NCI-H82 treated with DMSO at 0.1 percent for 48 hours (cell line): ENCODE results near the gene TBX3.
"Not testable (repeated sequence)": the region's sequence is repeated elsewhere in the genome, so short reads cannot be mapped to it uniquely, and the experiment has no call there.

ENCODE experiments used
- DNase-seq: peaks from one replicate; lab custom pipeline; 2025; ENCODE audit not compliant: unreplicated experiment; lab: John Stamatoyannopoulos, UW

The TBX3 gene

DNA sequence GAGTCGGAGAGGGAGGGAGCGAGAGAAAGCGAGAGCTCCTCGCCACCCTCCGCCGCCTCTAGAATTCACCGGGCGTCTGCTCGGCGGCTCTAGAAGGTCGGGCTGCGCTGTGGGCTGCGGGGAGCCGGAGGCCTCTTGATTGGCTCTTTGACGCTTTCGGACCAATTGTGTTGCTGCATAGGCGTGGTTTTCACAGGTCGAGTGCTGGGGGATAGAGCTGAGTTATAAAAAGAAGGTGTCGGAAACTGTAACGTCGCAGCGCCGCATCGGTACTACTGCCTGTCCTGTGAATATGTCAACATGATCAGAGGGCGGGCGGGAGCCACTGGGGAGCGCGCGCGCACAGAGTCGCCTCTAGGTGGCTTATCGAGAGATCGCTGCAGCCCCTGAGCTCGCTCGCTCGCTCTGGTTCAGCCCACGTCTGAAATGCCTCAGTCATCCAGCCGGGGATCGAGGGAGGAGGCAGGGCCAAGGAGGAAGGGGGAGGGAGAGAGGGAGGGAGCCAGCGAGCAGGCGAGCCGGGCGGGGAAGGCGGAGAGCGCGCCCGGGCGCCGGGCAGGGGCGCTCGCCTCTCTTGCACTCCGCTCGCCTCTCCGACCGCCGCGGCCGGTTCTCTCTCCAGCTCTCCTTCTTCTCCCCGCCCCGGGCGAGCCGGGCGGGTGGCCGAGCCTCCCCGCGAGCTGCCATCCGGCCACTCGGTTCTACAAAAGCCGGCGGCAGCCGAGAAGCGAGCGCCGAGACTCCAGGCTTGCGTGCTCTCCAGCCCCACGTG lies at the start of gene TBX3:
TSS of gene TBX3 (minus strand) at position 78 of the 772 bp plus-strand sequence. CDS start 975 bp downstream, outside the sequence.
- peak; percentile 97 for DNase-seq

DNA sequence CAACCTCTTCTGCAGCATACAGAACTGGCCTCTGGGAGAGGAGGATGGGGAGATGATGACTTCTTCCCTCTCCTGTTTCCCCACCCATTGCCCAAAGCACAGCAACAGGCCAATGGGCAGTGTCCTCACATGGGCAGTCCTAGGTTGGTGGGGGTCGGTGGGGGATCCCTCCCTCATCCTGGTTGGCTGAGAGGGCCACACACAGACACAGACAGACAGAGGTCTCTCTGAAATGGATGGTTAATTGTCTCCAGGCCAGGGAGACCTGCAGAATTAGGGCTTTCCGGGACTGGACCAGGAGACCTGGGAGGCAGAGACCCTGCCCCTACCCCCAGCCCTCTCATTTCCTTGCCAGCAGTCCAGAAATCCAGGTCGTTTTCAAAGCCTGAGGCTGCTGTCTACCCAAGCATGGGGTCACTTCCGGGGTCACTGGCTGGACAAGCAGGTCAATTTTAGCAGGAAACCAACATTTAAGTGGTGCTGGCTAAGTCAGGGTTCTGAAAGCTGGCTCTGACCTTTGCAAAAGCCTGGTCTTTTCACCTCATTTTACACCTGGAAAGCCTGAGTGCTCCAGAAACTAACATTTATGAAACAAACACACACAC lies 48.6 kb upstream of the TBX3 start:
- no peak for DNase-seq

DNA sequence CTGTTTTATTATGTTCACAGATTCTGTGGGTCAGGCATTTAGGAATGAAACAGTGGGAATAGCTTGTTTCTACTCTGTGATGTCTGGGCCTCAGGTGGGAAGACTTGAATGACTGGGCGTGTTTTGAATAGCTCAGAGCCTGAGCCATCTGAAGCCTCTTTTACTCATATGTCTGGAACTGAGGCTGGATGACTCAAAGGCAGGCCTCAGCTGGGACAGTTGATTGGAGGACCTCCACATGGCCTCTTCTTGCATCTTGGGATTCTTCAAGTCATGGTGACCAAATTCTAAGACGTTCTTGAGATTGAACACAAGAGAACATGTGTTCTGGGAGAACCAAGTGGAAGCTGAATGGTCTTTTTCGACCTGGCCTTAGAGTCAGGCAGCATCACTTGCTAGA lies 45.8 kb upstream of the TBX3 start:
- DNase-seq = no peak

DNA sequence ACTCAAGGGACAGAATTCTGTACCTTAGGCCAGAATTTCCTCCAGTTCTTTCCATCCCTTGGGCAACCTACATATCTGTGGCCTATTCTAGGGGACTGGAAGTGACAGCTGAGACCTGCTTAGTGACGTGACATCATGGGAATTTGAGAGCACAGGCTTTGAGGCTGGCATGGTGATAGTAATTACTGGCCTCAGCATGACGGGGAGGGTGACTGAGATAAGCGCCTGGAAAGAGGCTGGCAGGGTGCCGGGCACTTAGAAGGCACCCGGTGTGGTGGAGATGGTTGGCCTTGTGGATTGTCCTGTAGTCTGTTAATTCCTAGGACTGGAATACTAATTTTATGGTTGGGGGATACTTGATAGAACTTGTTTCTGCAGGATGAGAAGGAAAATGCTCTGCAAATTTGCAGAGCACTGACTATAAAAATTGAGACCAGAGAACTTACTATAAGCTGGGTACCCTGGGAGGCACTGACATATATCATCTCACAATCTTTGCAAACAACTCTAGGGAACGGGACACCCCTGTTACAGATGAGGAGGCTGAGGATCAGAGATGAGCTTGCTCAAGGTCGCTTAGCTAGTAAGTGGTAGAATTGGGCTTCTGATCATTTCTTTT lies 42.2 kb upstream of the TBX3 start:
- DNase-seq = no peak

DNA sequence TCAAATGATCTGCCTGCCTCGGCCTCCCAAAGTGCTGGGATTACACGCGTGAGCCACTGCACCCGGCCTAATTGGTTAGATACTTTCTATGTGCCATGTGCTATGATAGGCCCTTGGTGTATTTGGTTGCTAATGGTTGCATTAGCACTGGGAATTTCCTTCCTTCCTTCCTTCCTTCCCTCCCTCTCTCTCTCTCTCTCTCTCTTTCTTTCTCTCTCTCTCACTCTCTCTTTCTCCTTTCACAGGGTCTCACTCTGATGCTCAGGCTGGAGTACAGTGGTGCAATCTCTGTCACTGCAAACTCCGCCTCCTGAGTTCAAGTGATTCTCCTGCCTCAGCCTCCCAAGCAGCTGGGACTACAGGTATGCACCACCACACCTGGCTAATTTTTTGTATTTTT lies 38.2 kb upstream of the TBX3 start:
- not testable (repeated sequence) for DNase-seq

DNA sequence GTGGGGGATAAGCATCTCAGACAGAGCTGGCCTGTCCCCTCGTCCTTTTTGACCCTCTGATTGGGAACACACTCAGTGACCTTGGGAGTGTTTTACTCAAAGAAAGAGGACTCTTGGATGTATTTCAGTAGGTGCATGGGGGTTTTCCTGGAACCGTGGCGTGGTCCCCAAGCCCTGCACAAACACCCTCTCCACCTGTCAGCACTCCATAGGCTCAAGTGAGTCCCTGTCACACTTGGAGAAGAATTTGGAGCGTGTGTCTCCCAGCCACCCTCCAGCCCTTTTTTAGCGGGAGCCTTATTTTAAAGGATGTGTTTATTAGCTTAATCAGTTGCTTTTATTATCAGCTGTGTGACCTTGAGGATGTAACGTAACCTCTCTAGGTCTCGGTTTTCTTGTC lies 37.3 kb upstream of the TBX3 start:
- DNase-seq = no peak

DNA sequence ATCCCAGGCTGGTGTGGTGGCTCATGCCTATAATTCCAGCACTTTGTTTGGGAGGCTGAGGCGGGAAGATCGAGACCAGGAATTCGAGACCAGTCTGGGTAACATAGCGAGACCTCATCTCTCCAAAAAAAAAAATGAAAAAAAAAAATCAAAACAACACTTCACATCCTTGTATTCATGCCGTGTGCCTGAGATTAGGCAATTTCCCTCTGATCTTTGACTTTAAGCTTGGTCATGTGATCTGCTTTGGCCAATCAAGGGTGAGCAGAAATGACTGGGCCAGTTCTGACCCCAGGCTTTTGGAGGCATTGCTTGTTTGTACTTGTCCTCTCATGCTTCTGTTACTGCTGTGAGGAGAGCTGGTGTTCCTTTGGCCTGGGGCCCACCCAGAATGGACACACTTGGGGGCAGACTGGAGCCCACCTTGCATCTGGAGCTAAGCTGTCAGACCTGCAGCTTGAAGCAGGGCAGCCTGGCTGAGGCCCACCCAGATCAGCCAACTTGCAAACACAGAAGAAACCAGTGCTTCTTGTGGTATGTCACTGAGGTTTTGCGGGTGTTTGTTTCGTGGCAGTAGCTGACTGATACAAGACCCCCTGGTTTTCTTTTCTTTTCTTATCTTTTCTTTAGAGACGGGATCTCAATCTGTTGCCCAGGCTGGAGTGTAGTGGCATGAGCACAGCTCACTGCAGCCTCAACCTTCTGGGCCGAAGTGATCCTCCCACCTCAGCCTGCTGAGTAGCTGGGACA lies 29.7 kb upstream of the TBX3 start:
- no peak for DNase-seq

DNA sequence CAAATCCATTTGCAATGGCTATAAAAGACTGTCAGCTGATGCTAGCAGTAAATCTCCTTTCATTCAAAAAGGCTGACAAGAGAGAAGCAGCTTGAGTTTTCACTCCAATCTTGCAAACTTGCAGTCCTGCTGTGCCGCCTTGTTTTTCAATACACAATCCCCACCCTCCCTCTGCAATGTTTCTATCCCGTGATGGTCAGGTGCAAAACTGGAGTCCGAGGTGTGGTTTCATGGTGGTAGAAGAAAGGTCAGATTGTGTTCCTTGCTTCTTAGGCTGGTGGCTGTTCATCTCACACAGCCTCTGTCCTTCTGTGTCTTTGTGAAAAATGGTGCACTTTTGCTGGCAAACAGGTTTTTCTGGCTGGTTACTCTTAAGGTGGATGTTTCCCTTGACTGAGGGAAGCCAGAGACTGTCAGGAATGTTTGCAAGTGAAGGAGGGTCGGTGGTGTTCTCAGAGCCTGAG lies 27.7 kb upstream of the TBX3 start:
- DNase-seq = no peak

DNA sequence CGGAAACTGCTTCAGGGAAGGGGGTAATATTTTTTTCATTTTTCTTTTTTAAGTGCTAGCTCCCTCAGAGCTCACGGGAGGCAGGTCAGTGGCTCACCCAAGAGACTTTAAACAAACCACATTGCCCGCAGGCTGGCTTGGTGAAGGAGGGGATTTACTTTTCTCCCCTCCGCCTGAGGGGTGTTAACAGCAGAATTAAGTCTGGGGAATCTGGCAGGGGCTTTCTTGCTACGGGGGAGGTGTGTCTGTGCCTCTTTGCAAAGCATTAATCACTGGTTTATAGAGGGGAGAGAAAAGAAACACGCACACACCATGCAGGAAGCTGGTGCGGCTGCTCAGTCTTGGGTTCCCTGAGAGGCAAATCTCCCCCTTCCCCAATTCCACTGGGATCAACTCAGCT lies 26.2 kb upstream of the TBX3 start:
- peak; percentile 61 for DNase-seq

DNA sequence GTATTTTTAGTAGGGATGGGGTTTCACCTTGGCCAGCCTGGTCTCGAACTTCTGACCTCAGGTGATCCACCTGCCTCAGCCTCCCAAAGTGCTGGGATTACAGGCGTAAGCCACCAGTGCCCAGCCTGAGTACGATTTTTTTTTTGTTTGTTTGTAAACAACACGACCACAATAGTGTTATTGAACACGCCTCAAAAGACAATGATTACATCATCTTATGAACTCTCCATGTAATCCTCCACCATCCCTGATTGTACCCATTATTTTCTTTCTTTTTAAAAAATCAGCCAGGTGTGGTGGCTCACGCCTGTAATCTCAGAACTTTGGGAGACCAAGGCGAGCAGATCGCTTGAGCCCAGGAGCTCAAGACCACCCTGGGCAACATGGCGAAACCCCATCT lies 25.1 kb upstream of the TBX3 start:
- DNase-seq = no peak

DNA sequence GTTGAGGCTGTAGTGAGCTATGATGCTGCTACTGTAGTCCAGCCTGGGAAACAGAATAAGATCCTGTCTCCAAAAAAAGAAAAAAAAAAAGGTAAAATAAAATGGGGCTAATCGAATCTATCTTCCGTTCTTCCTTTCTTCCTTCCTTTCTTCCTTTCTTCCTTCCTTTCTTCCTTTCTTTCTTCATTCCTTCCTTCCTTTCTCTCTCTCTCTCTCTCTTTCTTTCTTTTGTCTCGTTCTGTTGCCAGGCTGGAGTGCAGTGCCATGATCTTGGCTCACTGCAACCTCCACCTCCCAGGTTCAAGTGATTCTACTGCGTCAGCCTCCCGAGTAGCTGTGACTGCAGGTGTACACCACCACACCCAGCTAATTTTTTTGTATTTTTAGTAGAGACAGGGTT lies 24.6 kb upstream of the TBX3 start:
- not testable (repeated sequence) for DNase-seq

DNA sequence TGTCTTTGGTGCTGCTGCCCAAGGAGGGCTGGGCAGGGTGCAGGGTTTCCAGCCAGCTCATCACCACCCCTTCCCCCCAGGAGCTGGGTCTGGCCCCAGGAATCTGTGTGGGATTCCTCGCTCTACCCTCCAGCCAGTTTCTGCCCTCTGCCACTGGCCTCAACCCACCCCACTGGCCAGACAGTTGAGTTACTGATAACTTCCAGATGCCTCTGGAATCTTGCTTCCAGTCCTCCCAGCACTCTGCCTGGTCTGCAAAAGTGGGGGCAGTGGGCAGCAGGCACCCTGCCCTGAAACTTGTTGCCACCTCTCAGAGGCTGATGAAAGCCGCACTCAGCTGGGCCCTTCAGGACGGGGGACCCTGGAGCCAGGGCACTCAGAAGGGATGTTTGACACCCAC lies 20.1 kb upstream of the TBX3 start:
- no peak for DNase-seq

DNA sequence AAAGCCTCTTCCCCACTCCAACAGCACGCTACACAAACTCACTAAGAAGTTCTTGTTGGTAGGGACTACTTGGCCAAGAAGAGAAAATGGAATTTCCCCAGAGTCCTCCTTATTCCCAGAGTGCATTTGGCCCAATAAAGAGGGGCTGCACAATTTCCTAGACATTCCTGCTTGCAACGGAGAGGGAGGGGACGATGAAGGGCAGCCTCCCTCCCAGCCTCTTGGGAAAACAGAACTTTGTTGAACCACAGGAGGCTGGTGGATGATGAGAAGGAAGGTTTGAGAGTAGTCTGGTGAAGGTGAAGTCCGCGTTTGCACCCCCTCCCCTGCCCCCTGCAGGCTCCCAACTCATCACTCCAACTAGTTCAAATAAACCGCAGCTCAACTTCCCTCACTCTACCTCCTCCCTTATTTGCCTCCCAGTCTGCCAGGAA lies 19.1 kb upstream of the TBX3 start:
- no peak for DNase-seq

DNA sequence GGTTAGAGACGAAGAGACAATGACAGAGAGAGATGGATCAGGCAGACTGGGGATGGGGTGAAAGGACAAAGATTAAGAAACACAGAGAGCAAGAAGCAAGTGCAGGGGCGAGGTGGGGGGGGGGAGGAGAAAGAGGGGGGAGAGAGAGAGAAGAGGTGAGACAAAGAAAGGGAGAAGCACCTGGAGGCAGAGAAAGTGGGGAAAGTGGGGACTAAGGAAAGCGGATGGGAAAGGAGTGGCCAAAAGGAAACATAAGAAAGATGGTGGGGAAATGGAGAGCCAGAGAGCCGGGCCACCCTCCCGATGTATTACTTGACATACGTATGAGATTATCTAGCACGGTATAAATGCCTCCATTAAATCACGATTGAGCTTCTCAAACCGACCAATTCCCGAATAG lies 18.5 kb upstream of the TBX3 start:
- no peak for DNase-seq

DNA sequence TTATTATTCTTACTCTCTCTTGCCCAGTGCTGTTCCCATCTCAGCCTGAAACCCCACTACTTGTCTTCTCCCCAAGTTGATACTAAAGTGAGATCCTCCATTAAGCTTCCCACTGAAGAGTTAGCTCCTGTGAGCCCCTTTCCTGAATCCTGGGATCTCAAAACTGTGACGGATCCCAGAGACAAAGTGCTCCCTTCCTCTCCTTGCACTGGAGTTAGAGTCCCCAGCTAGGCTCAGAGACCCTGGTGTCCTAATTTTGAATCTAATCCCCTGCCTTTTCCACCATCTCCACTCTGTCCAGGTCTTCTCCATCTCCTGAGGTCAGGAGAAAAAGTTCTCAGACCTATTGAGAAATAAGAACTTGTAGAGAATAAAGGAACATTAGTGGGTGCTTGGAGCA lies 17.6 kb upstream of the TBX3 start:
- no peak for DNase-seq

DNA sequence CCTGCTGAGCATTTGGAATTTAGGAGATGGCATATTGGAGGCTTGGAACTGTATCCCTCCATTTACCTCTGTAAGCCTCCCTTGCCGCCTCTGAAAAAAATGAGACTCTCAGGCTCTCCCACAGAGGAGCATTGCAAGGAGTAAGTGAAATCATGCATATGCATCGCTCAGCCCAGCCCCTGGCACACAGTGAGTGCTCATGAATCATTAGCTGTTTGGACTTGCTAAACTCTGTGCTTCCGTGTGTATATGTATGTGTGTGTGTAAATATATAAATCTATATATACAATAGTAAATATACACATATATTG lies 17.1 kb upstream of the TBX3 start:
- no peak for DNase-seq

DNA sequence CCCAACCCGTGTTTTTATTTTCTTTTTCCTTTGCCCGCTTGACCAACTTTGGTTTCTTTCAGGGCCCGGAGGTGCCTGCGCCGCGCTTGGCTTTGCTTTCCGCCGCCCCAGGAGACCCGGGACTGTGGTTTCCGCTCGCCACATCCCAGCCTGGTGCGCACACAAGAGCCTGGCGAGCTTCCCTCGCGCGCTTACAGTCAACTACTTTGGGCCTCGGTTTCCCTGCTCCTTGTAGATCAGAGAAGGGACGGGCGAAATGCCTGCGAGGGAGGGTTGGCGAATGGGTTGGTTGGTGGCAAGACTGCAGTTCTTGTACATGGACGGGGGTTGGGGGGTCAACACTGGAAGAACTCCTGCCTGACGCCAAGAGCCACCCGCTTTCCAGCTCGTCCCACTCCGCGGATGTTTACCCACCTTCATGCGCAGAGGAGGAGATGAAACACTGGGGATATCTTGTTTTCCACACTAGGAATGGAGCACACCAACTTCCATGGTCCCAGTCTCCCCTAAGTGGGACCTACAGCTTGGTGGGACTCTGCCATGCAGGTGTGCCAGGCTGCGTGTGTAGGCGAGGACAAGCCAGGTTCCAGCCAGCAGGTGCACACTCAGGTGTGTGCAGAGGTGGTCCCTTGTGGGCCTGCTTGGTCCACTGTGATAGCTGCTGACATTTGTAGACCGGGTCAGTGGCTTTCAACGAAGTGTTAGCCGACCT lies 16.6 kb upstream of the TBX3 start:
- DNase-seq = no peak

DNA sequence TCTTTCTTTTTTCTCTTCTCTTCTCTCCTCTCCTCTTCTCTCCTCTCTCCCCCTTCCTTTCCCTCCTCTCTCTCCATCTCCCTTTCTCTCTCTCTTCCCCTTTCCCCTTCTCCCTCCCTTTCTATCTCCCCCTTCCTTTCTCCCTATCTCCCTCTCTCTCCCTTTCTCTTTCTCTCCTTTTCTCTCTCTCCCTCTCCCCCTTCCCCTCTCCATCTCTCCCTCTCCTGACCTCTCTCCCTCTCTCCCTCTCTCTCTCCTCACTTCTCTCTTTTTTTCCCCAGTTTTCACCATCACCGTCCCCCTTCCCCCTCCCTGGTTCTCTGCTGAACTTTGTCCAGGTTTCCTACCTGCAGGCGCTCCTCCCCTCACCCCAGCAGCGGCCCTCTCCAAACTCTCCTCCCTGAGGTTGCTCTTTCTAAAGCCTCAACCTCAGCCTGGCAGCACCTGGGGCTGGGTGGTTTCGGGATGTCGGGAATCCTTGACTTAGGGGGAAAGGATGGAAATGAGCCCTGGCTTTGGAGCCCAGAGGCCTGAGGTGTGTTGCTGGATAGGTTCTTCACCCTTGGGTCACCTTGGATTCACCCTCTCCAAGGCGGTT lies 14.7 kb upstream of the TBX3 start:
- DNase-seq = no peak

DNA sequence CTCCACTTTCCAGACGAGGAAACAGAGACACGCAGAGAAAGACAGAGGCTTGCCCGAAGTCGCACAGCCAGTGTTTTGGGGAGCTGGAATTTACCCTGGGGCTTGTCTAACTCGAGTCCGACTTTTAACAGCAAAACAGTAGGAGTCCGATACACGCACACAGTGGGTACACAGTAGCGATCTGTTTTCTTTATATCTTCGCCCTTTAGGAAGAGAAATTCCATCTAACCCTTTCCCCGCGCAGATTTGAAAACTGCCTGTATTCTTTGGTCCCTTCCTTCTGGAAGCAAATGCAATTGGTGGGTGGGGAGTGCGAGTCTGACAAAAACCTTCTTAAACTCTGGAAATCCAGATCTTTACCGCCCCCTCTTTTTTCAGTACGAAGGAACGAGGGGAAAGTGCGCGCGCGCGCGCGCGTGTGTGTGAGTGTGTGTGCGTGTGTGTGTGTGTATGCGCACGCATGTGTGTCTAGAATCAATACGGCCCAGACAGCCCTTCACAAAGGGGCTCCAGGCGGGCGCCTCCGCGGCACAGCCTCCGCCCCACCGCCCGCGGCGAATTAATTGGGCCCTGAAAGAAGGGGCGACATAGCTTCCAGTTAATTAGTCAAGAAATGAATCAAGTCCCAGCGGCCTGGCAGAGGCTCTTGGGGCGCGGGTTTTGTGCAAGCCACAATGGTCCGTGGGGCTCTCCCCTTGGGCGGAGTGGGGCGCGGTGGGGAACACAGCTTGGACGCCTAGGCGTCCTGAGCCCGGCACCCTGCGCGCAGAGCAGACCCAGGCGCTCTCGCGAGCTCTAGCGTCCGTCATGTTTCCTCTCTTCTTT lies 14.0 kb upstream of the TBX3 start:
- no peak for DNase-seq

DNA sequence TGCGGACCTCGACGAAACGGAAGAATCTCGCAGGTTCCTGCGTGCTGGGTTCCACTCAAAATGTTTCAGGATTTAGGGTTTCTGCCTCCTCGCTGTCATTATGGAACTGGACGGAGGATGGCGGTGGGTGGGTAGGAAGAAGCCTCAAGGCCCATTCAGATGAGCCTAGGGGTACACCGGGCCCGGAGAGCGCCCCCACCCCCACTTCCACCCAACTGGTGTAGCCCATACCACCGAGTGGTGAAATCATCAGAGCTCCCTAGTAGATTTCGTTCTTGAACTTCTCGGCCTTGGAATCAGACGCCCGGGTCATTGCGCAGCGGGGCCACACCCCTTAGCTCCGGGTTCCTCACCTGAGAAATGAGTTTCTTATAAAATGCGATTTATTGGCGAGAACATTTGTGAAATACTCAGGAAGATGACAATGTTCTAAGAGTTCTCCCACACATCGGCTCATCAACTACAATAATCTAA lies 13.3 kb upstream of the TBX3 start:
- DNase-seq = no peak
